ENCODE results near the gene ENAM.

GRCh38 chr4:70666369-70666768 is 37.8 kb downstream of the ENAM start, which contains the start of gene JCHAIN:
- TF ChIP-seq SIN3A (conservative IDR thresholded peaks at IDR 0.05 in 1 of 2, IDR thresholded peaks at IDR 0.05 in 1 of 2; ENCODE audit: low read depth in 1 of 2, low read length in 2 of 2), result no peak
- TF ChIP-seq USF2 (IDR thresholded peaks at IDR 0.05; ENCODE audit: low read length), result no peak
- TF ChIP-seq RXRA (IDR thresholded peaks at IDR 0.05; ENCODE audit: insufficient read depth, low read depth, low read length), result no peak
- TF ChIP-seq ZNF274 (IDR thresholded peaks at IDR 0.05; ENCODE audit: borderline replicate concordance, extremely low read depth, low read length), result no peak
- no peak for TF ChIP-seq CTCF (IDR thresholded peaks at IDR 0.05; ENCODE audit: control extremely low read depth in 1 of 3, insufficient read depth in 1 of 3, low read depth in 1 of 3, low read length in 3 of 3)

All from H1 (cell line).